Measurements from ENCODE around the gene CDR2.

- no peak for TF ChIP-seq CTCF (IDR thresholded peaks at IDR 0.05)
- no peak for TF ChIP-seq POLR2A (IDR thresholded peaks at IDR 0.05)
Observed at GRCh38 chr16:22388101-22388644, 13.8 kb upstream of the CDR2 start.

Data from uterus (tissue), 2 donors.